Dedifferentiated amniotic fluid mesenchymal stem cell (primary cell): ENCODE measurements around the gene TOM1.

Source experiments
- DNase-seq: peaks from one replicate; pipeline ENCODE4 v3.0.0-alpha.2; 2016; ENCODE audit errors: extremely low spot score

TOM1 gene

DNA sequence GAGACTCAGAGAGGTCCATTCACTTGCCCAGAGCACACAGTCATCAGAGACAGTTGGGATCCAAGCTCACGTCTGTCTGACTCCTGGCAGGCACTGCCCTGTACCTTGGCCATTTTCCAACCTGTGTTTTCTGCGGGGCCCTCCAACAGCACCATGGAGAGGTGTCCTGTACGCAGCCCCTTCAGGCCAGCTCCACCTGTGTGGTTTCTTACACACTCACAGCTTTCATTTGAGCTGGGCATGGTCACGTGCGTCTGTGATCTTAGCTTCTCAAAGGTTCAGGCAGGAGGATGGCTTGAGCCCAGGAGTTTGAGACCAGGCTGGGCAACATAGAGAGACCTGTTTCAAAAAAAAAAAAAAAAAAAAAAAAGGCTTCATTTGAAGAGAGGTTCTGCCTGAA lies 24.4 kb downstream of the TOM1 start:
- no peak for DNase-seq

DNA sequence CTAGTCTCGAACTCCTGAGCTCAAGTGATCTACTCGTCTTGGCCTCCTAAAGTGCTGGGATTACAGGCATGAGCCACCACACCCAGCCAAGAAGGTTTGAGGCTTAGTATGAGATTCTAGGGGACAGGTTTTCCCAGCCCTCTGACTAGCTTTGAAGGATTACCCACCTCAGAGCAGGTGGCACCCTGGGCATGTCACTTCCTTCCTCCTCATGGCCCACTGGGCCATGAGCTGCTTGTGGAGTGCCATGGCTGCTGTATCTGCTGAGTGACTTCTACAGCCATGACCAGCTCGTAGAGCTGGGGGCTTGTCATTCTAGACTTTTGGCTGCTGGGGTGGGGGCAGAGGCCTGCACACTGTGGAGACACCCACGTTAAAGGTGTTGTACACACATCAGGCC lies 25.1 kb downstream of the TOM1 start:
- no peak for DNase-seq

DNA sequence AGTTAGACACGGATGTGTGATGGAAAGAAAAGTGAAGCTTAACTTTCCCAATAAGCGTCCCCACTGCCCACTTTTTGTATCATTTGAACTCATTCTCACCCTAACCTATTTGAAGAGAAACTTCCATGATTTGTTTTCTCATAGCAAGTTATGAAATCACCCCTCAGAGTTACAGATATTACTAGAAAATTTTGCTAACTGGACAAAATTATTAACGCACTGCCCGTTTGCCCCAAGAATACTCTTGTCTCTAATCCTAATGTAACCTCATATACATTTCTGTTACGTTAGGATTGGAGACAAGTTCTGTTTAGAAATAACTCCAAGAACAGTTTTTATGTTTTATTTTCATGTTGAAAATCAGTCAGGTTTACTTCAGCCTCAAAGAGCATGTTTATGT lies 25.5 kb downstream of the TOM1 start:
- no peak for DNase-seq

DNA sequence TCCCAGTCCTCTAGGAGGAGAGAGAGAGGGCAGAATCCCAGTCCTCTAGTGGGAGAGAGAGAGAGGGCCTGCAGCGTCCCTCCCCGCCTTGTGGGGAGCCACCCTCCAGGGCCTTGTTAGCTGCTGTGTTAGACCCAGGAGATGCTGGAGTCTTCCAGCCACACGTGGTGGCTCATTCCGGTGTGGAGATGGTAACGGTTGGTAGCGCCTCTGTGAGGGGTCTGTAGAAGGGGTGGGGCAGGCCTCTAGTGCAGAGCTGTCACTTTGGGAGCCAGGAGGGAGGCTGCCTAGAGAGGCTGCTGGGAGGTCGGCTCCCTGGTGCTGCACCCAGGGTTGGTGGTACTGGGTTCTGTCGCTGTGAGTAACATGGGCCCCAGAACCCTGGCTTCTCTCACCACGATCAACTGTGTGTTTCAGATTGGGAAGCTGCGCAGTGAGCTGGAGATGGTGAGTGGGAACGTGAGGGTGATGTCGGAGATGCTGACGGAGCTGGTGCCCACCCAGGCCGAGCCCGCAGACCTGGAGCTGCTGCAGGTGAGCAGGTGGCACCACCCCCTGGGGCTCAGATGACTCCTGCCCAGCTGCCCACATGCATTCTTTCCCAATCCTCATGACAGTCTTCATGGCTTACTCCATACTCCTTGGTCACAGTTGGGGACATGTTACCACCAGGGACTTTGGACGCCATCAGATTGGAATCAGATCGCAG lies 27.3 kb downstream of the TOM1 start:
- no peak for DNase-seq

DNA sequence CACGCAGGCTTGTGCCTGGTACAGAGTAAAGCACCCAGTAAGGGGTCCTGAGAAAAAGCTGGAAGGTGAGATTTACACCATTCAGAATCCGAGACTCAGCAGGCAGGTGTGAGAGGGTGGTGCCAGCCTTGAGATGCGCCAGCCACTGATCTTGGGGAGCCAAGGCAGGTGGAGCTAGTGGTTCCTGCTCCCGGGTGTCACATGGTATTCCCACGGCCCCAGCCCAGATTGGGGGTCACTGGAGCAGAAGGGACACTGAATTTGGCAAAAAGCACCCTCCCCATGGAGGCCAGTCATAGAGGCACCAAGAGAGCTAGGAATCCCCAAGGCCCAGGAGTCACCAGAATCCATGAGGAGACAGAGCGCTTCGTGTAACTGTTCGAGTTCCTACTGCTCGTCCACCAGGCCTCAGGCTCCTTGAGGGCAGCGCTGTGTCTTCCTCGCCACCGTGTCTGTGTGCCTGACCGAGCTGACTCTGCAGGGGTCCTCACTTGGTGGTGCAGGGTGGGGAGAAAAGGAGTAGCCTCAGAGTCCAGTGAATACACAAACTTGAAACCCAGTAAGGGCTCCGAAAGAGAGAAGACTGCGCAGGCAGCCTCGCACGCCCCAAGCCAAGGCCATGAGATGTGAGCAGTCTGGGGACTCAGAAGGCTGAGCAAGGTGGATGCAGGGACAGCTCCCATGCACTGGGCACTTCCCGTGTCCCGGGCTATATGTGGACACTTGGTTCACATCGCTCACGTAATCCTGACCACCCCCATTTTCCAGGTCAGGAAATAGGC lies 28.2 kb downstream of the TOM1 start:
- DNase-seq = no peak

DNA sequence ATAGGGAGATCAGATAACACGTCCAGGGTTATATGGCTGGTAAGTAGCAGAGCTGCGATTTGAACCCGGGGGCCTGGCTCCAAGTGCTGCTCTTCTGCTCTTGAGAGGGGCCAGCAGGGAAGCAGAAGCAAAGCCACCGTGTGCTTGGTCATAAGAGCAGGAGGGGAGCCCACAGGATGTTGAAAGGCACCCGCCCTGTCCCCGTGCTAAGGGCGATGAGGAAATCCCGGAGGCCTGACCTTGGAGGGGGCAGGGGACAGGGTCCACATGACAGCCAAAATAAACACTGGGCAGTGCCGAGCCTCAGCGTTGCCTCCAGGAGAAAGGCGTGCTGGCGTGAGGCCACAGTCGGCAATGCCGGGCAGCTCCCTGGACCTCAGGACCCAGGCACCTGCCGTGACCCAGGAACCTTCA lies 28.8 kb downstream of the TOM1 start:
- no peak for DNase-seq

DNA sequence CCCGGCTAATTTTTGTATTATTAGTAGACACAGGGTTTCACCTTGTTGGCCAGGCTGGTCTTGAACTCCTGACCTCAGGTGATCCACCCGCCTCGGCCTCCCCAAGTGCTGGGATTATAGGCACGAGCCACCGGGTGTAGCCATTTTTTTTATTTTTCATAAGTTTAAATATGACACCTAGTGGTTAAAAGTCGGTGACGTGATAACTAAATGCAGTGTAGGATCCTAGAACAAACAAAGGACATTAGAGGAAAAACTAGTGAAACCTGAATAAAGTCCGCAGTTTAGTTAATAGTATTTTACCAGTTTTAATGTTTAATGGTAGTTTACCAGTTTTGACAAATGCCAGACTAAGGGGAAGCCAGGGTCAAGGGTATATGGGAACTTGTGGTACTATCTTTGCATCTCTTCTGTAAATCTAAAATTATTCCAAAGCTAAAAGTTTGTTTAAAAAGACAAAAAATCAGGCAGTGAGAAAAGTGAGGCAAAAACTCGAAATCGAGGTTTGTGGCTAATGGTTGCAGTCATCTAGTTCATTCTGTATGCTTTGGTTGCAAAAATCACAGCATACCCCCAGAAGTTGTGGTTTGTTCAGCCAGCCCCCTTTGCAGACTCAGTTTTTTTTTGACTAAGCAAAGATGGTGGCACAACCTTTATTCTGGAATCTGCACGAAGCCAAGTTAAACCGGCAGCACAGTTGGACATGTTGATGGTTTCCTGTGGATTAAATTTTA lies 29.6 kb downstream of the TOM1 start:
- no peak for DNase-seq

DNA sequence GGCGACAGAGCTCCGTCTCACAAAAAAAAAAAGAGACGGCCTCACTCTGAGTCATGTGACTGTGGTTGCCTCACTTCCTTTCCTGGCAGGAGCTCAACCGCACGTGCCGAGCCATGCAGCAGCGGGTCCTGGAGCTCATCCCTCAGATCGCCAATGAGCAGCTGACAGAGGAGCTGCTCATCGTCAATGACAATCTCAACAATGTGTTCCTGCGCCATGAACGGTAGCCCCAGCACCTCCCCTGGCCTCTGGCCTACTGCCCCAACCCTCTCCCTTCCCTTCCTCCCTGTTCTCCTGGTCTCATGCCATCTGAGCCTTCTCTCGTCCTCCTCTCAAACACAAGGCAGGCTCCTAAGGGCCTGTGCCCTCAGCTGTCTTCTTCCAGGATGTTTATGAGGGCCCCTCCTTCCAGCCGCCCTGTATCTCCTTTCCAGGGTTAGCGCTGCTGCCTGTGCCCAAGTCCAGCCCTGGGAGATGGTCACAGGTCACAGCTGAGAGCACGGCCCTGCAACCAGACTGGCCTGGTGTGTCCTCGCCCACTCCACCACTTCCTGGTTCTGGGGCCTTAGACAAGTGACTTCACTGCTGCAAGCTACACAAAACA lies 30.7 kb downstream of the TOM1 start:
- DNase-seq = no peak

DNA sequence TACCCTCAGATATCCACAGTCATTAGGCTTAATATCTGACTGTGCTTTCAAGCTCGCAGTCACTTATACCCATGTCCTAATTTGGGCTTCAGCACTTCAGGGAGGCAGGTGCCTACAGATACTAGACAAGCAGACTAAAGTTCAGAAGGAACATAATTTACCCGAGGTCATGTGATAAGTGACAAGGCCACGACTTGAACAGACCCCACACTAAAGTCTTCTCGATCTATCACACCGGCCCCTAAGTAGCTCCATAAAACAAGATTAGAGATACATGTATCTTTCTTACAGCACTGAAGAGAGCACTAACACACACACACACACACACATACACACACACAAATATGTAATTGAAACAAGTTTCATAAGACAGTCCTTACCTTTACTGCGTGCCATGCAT lies 32.6 kb downstream of the TOM1 start:
- no peak for DNase-seq

DNA sequence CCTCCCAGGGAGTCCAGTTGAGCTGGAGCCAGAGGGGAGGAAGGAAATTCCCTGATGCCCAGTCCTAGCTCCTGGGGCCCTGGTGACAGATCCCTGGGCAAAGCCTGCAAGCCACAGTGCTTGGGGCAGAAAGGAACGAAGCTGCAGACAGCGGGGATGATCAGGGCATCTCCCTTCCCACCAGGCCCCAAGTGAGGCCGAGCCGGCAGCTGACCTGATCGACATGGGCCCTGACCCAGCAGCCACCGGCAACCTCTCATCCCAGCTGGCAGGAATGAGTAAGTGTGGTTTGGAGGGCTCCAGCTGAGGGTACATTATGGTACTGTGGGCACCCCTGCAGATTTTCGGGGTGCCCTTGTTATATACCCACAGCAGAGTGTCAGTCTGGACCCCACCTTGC lies 33.5 kb downstream of the TOM1 start:
- no peak for DNase-seq

DNA sequence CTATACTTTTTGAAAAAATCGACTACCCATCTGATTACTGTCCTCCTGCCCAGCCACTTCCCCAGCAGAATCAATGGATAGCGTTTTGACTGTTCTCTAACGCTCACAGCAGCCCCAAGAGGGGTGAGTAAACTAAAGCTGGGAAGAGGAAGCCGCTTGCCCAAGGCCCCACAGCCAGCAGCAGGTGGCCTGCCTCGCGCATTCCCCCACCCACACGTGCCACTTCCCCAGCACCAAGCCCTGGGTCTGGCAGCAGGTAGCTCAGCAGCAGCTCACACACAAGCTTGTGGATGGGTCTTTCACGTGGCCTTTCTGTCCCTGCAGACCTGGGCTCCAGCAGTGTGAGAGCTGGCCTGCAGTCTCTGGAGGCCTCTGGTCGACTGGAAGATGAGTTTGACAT lies 34.3 kb downstream of the TOM1 start:
- DNase-seq = no peak

DNA sequence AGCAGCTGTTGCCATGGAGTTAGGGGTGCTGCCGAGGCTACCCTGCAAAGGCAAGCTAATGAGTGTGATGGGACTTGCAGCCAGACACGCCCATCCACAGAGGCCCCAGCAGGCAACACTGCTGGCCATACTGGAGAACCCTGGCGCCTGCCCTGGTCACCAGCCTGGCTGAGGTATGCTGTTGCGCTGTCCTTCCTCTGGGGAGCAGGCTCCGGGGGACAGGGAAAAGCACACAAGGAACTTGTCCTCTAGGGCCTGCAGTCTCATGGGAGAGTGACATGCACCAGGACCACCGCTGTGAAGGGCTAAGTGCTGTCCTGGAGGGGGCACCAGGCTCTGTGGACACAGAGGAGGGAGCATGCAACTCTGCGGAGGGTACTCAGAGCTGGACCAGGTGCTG lies 35.8 kb downstream of the TOM1 start:
- no peak for DNase-seq

DNA sequence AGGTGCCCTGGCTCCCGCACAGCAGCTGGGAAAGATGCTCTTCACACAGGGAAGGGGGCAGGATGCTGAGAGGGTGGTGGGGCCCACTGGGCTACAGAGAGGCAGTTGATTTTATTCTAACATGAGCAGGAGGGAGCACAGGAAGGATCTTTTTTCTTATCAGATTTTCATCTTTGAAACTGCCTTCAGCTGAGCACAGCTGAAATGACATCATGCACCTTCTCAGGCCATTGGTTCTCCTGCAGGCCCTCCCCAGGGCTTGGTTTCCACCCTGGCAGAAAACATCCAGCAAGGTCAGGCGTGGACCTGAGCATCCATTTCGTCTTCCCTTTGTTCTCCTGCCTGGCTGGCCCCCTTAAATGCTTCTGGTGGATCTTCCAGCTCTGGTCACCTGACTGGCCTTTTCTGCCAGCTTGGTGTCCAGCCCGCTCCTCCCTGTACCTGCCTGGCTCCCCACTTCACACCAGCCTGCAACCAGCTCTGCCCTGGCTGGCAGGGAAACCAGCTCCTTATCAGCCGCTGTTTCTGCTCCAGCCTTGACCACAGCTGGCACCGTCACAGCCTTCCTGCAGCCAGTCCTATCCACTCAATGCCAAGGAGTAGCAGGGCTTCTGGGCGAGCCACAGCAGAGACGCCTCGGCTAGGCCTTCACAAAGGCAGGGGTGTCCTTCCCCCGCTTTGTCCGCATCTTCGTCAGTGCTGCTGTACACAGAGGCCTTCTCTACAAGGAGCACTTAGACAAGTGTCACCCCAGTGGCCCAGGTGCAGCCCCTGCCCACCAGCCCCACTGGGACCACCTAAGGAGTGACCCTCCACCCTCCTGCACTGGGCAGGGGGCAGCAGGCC lies 36.5 kb downstream of the TOM1 start:
- no peak for DNase-seq

DNA sequence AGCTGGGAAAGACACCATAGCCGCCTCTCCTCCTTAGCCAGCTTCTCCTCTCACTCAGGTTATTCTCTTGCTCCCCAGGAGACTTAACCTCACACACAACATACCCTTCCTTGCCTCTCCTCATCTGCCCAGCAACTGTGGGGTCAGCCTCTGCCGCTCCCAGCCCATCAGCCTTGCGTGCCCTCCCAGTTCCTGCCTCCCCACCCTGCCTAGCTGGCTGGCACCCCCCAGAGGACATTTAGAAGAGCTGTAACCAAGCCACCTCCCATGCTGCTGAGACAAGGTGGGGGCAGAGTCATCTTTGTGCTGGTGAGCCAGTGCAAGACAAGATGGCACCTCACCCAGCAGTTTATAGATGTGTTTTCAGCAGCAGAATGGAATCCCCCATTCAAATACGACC lies 38.2 kb downstream of the TOM1 start:
- DNase-seq = no peak

DNA sequence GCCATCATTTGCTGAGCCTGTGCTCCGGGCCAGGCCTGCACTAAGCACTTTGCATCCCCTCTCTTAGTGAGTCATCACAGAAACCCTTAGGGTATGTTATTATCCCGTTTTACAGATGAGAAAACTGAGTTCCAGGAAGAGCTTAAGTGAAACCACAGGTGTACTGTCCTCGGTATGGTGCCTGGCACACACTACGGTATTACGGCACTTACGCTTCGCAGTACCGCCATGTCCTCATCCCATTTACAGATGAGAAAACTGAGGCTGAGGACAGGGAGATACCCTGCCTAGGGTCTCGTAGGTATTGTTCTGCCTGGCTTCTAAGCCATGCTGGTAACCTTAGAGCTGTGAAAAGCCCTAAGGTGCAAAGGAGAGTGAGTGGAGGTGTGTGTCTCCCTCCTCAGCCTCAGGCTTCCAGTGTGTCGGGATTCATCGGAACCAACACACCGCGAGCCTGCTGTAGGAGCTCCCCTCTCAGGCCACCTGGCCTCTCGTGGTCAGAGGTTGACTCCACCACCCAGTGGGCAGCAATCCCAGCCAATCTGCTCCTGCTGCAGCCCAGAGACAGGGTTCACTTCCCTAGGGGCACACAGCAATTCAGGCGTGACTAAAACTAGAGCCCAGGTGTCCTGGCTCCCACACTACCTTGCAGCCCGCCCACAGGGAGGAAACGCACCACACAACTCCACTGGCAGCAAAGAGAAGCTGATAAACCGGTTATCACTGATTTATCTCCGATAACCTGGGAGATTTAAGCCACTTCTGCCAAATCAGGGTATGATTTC lies 41.6 kb downstream of the TOM1 start:
- no peak for DNase-seq

DNA sequence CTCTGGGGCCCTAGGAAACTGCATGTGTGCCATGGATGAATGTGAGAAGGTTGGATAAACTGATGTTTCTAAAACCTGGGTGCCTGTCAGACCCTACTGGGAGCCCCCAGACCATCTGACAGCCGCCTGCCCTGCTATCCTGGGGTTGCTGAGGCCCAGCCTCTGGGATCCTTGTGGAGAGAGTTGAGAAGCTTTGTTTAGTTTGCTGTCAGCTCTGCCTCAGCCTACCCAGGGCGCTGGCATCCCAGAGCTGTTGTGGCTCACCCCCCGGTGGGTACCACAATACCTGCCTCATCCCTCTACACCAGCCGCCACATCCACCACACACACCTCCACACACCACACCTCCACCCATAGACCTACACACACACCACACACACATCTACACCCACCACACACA lies 42.7 kb downstream of the TOM1 start:
- DNase-seq = no peak

DNA sequence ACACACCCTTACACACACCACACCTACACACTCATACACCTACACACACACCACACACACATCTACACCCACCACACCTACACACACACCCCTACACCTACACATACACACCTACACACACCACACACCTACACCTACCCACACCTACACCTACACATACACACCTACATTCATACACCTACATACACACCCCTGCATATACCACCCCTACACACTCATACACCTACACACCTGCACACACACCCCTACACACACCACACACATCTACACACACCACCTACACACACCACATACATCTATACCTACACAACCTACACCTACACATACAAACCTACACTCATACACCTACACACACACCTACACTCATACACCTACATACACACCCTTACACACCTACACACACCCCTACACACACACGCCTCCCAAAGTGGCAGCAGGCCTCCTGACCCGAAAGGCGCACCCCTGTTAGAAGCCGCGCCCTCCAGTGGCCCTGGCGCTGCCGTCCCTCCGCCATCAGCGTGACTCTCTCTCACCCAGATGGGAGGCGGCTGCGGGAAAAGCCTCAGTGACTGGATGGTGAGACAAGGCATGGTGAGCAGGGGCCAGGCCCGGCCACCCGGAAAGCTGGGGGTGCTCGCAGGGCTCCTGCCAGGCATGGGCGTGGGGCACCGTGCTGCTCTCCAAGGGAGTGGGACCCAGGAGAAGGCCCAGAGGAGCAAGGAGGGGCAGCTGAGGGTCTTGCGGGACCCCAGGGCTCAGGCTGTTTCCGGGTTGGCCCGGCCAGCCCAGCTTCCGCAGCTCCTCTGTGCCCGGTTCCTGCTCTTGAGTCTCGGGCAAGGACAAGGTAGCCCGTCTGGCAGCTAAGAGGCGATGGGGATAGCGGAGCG lies 44.2 kb downstream of the TOM1 start:
- no peak for DNase-seq

DNA sequence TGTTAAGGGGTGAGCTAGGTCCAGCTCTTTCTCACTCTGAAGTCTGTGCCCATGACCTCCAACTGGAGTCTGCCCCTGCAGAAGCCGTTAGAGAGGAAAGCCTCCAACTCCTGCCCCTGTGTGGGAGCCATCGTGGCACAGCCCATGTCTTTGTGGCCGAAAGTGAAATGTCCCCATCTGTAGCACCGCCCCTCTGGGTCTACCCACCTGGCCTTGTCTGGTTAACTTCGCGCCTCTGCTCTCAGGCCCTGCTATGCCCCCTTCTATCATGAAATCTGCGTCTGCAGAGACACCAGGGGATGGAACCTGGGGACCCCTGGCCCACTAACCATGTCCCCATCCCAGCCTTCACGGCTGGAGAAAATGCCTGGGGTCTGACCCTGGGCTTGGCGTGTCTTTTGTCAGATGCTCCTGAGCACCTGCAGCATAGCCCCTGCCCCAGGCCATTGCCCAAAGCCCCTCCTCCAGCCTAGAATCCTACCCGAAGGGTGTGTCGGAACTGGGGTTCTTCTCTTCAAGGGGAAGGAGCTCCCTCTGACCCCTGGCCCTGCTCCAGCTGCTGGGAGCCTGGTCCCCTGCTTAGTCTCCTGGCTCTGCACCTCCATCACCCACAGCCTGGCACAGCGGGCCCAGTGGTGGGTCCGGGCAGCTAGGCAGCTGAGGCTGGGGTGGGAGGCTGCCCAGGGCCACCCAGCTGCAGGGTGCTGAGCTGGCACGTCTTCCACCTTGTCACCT lies 45.4 kb downstream of the TOM1 start:
- DNase-seq = no peak
